ENCODE measurements around the gene PHF12. TPM values are rescaled to one million over a fixed set of nuclear protein-coding genes. Genes with fewer than 3 reads are reported as not detected.

PHF12 gene
- total and polyA plus RNA-seq, 2 experiments from 2014 or later, result 19.7 to 41.0 TPM

- no peak for TF ChIP-seq CTCF (conservative IDR thresholded peaks at IDR 0.05; ENCODE audit: low read depth in 2 of 2)
- no peak for TF ChIP-seq ETS1 (IDR thresholded peaks at IDR 0.05)
- TF ChIP-seq ZNF462 (CRISPR knock-in tag; IDR thresholded peaks at IDR 0.05), result no peak
- TF ChIP-seq CREB1 (CRISPR knock-in tag; IDR thresholded peaks at IDR 0.05; ENCODE audit: low read depth), result no peak
Observed at GRCh38 chr17:28961391-28961790, 10.1 kb upstream of the PHF12 start (continued).

GRCh38 chr17:28960256-28961061, 9.1 kb upstream of the PHF12 start:
- H3K4me3 ChIP-seq, result no peak overlapping the region
- H3K27ac ChIP-seq (ENCODE audit: low read depth), result no peak overlapping the region
- H3K9me2 ChIP-seq (ENCODE audit: insufficient read depth), result no peaks in the 10 kb centered on the region
- H3K27me3 ChIP-seq (ENCODE audit: insufficient read depth), result no peaks in the 10 kb centered on the region
- no peak overlapping the region for H3K27ac Mint-ChIP-seq
- no peak overlapping the region for H3K4me2 ChIP-seq
- no peak for DNase-seq (ENCODE audit: low spot score)
- H3K4me1 Mint-ChIP-seq, result peaks cover 14% of the 10 kb centered on the region
- H3K4me3 Mint-ChIP-seq, result no peak overlapping the region
- no peaks in the 10 kb centered on the region for H3K79me2 ChIP-seq (replicated peaks; ENCODE audit: insufficient read depth)
- no peaks in the 10 kb centered on the region for H3K9me3 Mint-ChIP-seq
- H3F3A ChIP-seq (replicated peaks; ENCODE audit: low read depth), result 0 out of 2 replicates have a peak, but pooled peaks cover 5% of the 10 kb centered on the region
- no peaks in the 10 kb centered on the region for H3K36me3 ChIP-seq (ENCODE audit: insufficient read depth)
- no peak overlapping the region for H2AFZ ChIP-seq
- no peaks in the 10 kb centered on the region for H4K20me1 ChIP-seq (replicated peaks; ENCODE audit: insufficient read depth)
- peaks cover 6% of the 10 kb centered on the region for H3K27me3 Mint-ChIP-seq (ENCODE audit: insufficient read depth, low read depth, poor library complexity)
- no peaks in the 10 kb centered on the region; the same call in 2 of the 3 replicates for H3K36me3 Mint-ChIP-seq (ENCODE audit: low read depth)
- ATAC-seq, result no peak
- no peaks in the 10 kb centered on the region for H3K4me1 ChIP-seq (ENCODE audit: insufficient read depth)
- no peak for TF ChIP-seq NANOG (IDR thresholded peaks at IDR 0.05; ENCODE audit: borderline replicate concordance)
- TF ChIP-seq ZNF462 (CRISPR knock-in tag; IDR thresholded peaks at IDR 0.05), result no peak

Measured in GM23338 (cell line).